Endothelial cell of umbilical vein (primary cell): ENCODE data around the gene ARHGAP10. TPM values are rescaled to one million over a fixed set of nuclear protein-coding genes. Genes with fewer than 3 reads are reported as not detected.

Experiments used
- BruUV-seq: library from RNA; stranded (reverse); fragments of 400-500 nt; replicated peaks from 2 replicates; lab custom pipeline; 2021; lab: Mats Ljungman, UMichigan
- CTCF ChIA-PET: fragments of 300-600, 350-600 bp; sonication (Branson Sonifier 250); formaldehyde crosslinking; loops from one replicate; lab custom pipeline; 2021; ENCODE audit warnings: antibody characterized with exemption, inconsistent platforms; lab: Charles Lee
- POLR2A ChIA-PET: fragments of 300-600, 350-600 bp; sonication (Branson Sonifier 250); formaldehyde crosslinking; loops from one replicate; lab custom pipeline; 2021; ENCODE audit warnings: antibody characterized with exemption, inconsistent platforms; lab: Charles Lee
- DNase-seq: peaks from one replicate; pipeline ENCODE4 v3.0.0-alpha.2; 2011; ENCODE audit warnings: low read depth, low spot score
- FAIRE-seq: peaks from 2 replicates; lab custom pipeline; 2011; peaks lifted over from hg19 to GRCh38; lab: Jason Lieb, UNC
- H2AFZ ChIP-seq: 2 replicates; pipeline ENCODE4 v1.6.0; 2012; ENCODE audit warnings: low read depth, low read length, control low read depth, inconsistent platforms
- H3K27ac ChIP-seq: 2 replicates; pipeline ENCODE4 v1.5.1; 2011; ENCODE audit warnings: low read depth, mild to moderate bottlenecking, control low read depth, low read length, moderate library complexity; ENCODE audit not compliant: insufficient read depth
- H3K27me3 ChIP-seq, 2 experiments: 2 replicates each; pipeline versions ENCODE4 v1.6.0 to v1.6.1; 2011; ENCODE audit warnings: low read length in 2 of 2, mixed read lengths in 1 of 2; ENCODE audit not compliant: control insufficient read depth in 2 of 2, insufficient read depth in 2 of 2
- H3K36me3 ChIP-seq, 2 experiments: 2 replicates in 1 of 2; 3 replicates in 1 of 2; pipeline ENCODE4 v1.5.1; 2011; ENCODE audit warnings: low read length in 2 of 2, mild to moderate bottlenecking in 1 of 2, moderate library complexity in 1 of 2; ENCODE audit not compliant: control insufficient read depth in 2 of 2, insufficient read depth in 2 of 2; ENCODE audit errors: extremely low read depth in 1 of 2
- H3K4me1 ChIP-seq: 3 replicates; pipeline ENCODE4 v1.5.1; 2011; ENCODE audit warnings: mild to moderate bottlenecking, low read length; ENCODE audit not compliant: control insufficient read depth, insufficient read depth; ENCODE audit errors: extremely low read depth
- H3K4me2 ChIP-seq: 2 replicates; pipeline ENCODE4 v1.6.1; 2011; ENCODE audit warnings: low read length, control low read depth, mixed read lengths; ENCODE audit not compliant: insufficient read depth
- H3K4me3 ChIP-seq, 3 experiments: fragments of 200-600 bp in 1 of 3; sonication (generic), shearing (Covaris generic) in 1 of 3; replicated peaks in 1 of 3; 2 replicates each; pipeline ENCODE4 v1.5.1; 2011 to 2016; ENCODE audit warnings: control low read depth in 3 of 3, low read length in 3 of 3, mild to moderate bottlenecking in 2 of 3, inconsistent platforms in 1 of 3, low read depth in 1 of 3, moderate library complexity in 1 of 3; ENCODE audit not compliant: insufficient read depth in 1 of 3
- H3K79me2 ChIP-seq: 2 replicates; pipeline ENCODE4 v1.6.0; 2012; ENCODE audit warnings: low read length, inconsistent platforms; ENCODE audit not compliant: control insufficient read depth, insufficient read depth
- H3K9ac ChIP-seq: replicated peaks from 2 replicates; pipeline ENCODE3; 2011; ENCODE audit warnings: low read length, control low read depth; ENCODE audit not compliant: insufficient read depth; ENCODE audit errors: extremely low read depth
- H3K9me1 ChIP-seq: replicated peaks from 3 replicates; pipeline ENCODE4 v1.6.0; 2011; ENCODE audit warnings: mild to moderate bottlenecking, low read length; ENCODE audit not compliant: control insufficient read depth, insufficient read depth; ENCODE audit errors: extremely low read depth
- H3K9me3 ChIP-seq: replicated peaks from 2 replicates; pipeline ENCODE4 v1.5.1; 2012; ENCODE audit warnings: low read length, inconsistent platforms; ENCODE audit not compliant: control insufficient read depth, insufficient read depth
- H4K20me1 ChIP-seq: replicated peaks from 2 replicates; pipeline ENCODE3; 2011; ENCODE audit warnings: mild to moderate bottlenecking, low read length; ENCODE audit not compliant: control insufficient read depth, insufficient read depth; ENCODE audit errors: extremely low read depth
- EZH2 ChIP-seq: IDR thresholded peaks from 2 replicates; pipeline ENCODE4 v1.6.1; 2012; ENCODE audit warnings: borderline replicate concordance, low read depth, mild to moderate bottlenecking, moderate library complexity, low read length, inconsistent platforms; ENCODE audit not compliant: severe bottlenecking
- FOS ChIP-seq: IDR thresholded peaks from 2 replicates; pipeline ENCODE4 v1.6.1; 2011; ENCODE audit warnings: mild to moderate bottlenecking, low read length, moderate library complexity, borderline replicate concordance; ENCODE audit not compliant: insufficient read depth
- GATA2 ChIP-seq: IDR thresholded peaks from 2 replicates; pipeline ENCODE4 v1.7.0; 2011; ENCODE audit warnings: low read depth, mild to moderate bottlenecking, moderate library complexity, mixed read lengths, low read length; ENCODE audit not compliant: insufficient read length, insufficient read depth
- JUN ChIP-seq: IDR thresholded peaks from 2 replicates; pipeline ENCODE4 v1.6.1; 2011; ENCODE audit warnings: borderline replicate concordance, low read depth; ENCODE audit not compliant: insufficient read length, insufficient read depth
- POLR2A ChIP-seq: IDR thresholded peaks from 2 replicates; pipeline ENCODE4 v1.6.1; 2012; ENCODE audit warnings: low read depth, mild to moderate bottlenecking, control low read depth, low read length
- dilution Hi-C: fragments of 300-500 bp; cut with MboI; formaldehyde crosslinking; loops from one replicate; pipeline ENCODE4 v1.15.0; 2019; ENCODE audit warnings: low sequenced_read_pairs; ENCODE audit not compliant: extremely low pct_ligation_motif_present
- intact Hi-C: fragments of 100-400 bp; cut with micrococcal nuclease; formaldehyde crosslinking; loops from one replicate; pipeline ENCODE4 v1.10.0; 2022
- polyA plus RNA-seq, 4 experiments: library from polyadenylated mRNA; depleted of rRNA in 3 of 4; stranded (reverse) in 3 of 4; unstranded in 1 of 4; fragments of >200 nt; gene quantifications; 2 replicates each; pipeline versions ENCODE4 v1.2.1 to v1.2.3, GENCODE V29; 2011 to 2012; ENCODE audit warnings: missing spikeins in 1 of 4
- total RNA-seq: library from RNA; stranded (reverse); gene quantifications from 2 replicates; pipeline ENCODE4 v1.2.3, GENCODE V29; 2021
- TF ChIP-seq, protein P1 (sequence below): IDR thresholded peaks from 2 replicates; pipeline ENCODE4 v1.6.1; 2011; ENCODE audit not compliant: insufficient read depth, insufficient read length
- TF ChIP-seq, protein P2 (sequence below), 2 donors: IDR thresholded peaks; 1 replicate in 1 of 2; 2 replicates in 1 of 2; pipeline ENCODE4 v1.5.1; 2011; ENCODE audit warnings: low read length in 2 of 2, mild to moderate bottlenecking in 2 of 2, moderate library complexity in 2 of 2, control low read depth in 1 of 2, inconsistent platforms in 1 of 2, low read depth in 1 of 2; ENCODE audit not compliant: insufficient read depth in 1 of 2; ENCODE audit errors: extremely low read depth in 1 of 2

The ARHGAP10 gene
- total and polyA plus RNA-seq, 2 donors (not counting 3 experiments of a cell fraction or from before 2014, with no cell fraction given): 20.4 to 36.7 TPM

DNA sequence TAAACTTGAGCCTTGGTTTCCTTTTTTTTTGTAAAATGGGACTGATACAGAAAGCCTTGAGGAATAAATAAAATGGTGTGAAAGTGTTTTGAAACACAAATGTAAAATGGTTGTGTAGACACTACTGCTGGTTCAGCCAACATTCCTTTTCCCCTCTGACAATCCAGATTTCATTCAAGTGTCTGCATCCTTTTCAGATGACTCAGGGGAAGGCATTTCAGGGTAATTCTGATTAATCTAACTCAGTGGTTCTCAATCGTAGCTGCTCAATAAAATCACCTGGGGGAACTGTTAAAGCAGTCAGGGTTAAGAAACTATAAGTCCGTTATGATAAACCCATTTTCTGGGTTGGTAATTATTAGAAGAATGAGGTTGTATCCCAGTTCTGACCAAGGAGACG lies 4.6 kb downstream of the ARHGAP10 start:
- Histone ChIP-seq H3K79me2 (peaks cover 80% of the 10 kb centered on the region), H3K9me3 (no peaks in the 10 kb centered on the region), H2AFZ (no peak overlapping the region), H3K9ac (peak overlapping the region; percentile 56), H3K9me1 (no peaks in the 10 kb centered on the region), H3K4me1 (peaks cover 37% of the 10 kb centered on the region), H3K27ac (peak overlapping the region; percentile 80), H3K4me2 (peak overlapping the region; percentile 65), H4K20me1 (no peaks in the 10 kb centered on the region), H3K4me3 (no peak overlapping the region), H3K36me3 (no peaks in the 10 kb centered on the region), H3K27me3 (no peaks in the 10 kb centered on the region)
- intact Hi-C loops: loop anchor here (1.0 kb wide), 3 partner anchors 22 to 95 kb away; no protein-coding TSS in a partner anchor
- DNase-seq (peak; percentile 59), FAIRE-seq (peak; percentile 12)
- TF ChIP-seq JUN: peak; percentile 61
- no peak for TF ChIP-seq EZH2
- peak; percentile 60 for TF ChIP-seq FOS
- CTCF ChIA-PET: interaction anchor here (5.8 kb wide), 1 partner anchor 130 kb away, joined by 27 read pairs; no protein-coding TSS in a partner anchor
- no TSS peak for BruUV-seq
- POLR2A ChIA-PET: no interaction called here
- dilution Hi-C loops: no loop called here

DNA sequence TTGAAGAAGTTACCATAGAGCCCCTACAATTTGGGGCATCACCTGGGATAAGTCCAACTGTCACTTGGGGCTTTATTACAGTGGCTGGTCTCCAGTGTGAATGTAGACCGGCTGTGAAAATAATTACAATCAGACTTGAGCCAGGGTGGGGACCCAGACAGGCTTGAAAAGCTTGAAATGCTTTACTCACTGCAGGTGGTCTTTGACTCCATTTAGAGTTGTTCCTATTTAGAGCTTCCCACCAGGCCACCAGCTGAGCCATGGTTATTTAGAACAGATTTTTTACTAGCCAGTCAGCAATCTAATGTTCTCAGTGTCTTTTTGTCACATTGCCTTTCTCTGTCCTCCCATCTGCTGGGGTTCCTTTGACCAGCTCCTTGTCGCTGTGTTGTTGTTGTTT lies 5.7 kb downstream of the ARHGAP10 start:
- Histone ChIP-seq H3K9me3 (no peaks in the 10 kb centered on the region), H3K36me3 (no peaks in the 10 kb centered on the region), H3K79me2 (peaks cover 82% of the 10 kb centered on the region), H2AFZ (no peak overlapping the region), H3K9me1 (no peaks in the 10 kb centered on the region), H3K27me3 (no peaks in the 10 kb centered on the region), H4K20me1 (no peaks in the 10 kb centered on the region), H3K9ac (no peak overlapping the region), H3K4me1 (peaks cover 37% of the 10 kb centered on the region), H3K4me3 (no peak overlapping the region), H3K27ac (no peak overlapping the region), H3K4me2 (no peak overlapping the region)
- intact Hi-C loops (no loop called here), dilution Hi-C loops (no loop called here)
- TF ChIP-seq POLR2A: no peak
- no peak for TF ChIP-seq EZH2
- no peak for TF ChIP-seq GATA2
- no peak for TF ChIP-seq JUN
- TF ChIP-seq, protein P1, sequence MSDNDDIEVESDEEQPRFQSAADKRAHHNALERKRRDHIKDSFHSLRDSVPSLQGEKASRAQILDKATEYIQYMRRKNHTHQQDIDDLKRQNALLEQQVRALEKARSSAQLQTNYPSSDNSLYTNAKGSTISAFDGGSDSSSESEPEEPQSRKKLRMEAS: no peak
- TF ChIP-seq, protein P2, sequence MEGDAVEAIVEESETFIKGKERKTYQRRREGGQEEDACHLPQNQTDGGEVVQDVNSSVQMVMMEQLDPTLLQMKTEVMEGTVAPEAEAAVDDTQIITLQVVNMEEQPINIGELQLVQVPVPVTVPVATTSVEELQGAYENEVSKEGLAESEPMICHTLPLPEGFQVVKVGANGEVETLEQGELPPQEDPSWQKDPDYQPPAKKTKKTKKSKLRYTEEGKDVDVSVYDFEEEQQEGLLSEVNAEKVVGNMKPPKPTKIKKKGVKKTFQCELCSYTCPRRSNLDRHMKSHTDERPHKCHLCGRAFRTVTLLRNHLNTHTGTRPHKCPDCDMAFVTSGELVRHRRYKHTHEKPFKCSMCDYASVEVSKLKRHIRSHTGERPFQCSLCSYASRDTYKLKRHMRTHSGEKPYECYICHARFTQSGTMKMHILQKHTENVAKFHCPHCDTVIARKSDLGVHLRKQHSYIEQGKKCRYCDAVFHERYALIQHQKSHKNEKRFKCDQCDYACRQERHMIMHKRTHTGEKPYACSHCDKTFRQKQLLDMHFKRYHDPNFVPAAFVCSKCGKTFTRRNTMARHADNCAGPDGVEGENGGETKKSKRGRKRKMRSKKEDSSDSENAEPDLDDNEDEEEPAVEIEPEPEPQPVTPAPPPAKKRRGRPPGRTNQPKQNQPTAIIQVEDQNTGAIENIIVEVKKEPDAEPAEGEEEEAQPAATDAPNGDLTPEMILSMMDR (IDR thresholded peaks at IDR 0.05; ENCODE audit: extremely low read depth in 1 of 2, insufficient read depth in 1 of 2, low read depth in 1 of 2, low read length in 2 of 2): no peak
- POLR2A ChIA-PET: no interaction called here
- FAIRE-seq (no peak), DNase-seq (no peak)
- CTCF ChIA-PET: interaction anchor here (1.3 to 5.8 kb wide), 2 partner anchors 31 to 129 kb away, joined by 3 to 27 read pairs; no protein-coding TSS in a partner anchor
- no TSS peak for BruUV-seq
